ENCODE results near the gene FRYL.

- TF ChIP-seq CTCF (IDR thresholded peaks at IDR 0.05): no peak
- no peak for TF ChIP-seq POLR2A (IDR thresholded peaks at IDR 0.05)
Measured at GRCh38 chr4:48564151-48564550, 215.9 kb downstream of the FRYL start.
